Measurements from ENCODE around the gene SFXN5.
A peak's percentile ranks its signal among the peaks of the same experiment; 100 is the strongest.

The SFXN5 gene

DNA sequence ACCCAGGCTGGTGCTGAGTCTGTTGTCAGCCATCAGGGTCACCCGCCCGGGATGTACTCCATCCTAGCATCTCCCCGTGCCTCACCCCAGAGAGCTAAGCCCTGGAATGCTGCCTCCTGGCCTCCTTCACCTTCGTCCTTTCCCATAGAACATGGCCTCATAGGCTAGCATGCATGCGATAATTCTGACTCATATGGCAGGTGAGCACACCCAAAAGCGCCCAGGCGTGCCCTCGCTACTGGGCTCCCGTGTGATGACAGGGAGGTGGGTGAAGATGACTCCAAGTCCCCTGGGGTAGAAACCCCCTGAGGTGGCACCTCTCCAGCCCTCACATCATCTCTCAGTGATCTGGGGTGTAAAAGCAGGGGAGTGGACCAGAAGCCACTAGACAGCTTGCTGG, 177.0 kb downstream of the SFXN5 start:
- no peaks in the 10 kb centered on the region for H3K4me1 ChIP-seq
- no peaks in the 10 kb centered on the region; the same call in 1 of the 2 replicates for H3K27me3 ChIP-seq
- H3K4me3 ChIP-seq (ENCODE audit: low read depth, low read length): no peak overlapping the region
- no peak for DNase-seq
- TF ChIP-seq, protein P1, sequence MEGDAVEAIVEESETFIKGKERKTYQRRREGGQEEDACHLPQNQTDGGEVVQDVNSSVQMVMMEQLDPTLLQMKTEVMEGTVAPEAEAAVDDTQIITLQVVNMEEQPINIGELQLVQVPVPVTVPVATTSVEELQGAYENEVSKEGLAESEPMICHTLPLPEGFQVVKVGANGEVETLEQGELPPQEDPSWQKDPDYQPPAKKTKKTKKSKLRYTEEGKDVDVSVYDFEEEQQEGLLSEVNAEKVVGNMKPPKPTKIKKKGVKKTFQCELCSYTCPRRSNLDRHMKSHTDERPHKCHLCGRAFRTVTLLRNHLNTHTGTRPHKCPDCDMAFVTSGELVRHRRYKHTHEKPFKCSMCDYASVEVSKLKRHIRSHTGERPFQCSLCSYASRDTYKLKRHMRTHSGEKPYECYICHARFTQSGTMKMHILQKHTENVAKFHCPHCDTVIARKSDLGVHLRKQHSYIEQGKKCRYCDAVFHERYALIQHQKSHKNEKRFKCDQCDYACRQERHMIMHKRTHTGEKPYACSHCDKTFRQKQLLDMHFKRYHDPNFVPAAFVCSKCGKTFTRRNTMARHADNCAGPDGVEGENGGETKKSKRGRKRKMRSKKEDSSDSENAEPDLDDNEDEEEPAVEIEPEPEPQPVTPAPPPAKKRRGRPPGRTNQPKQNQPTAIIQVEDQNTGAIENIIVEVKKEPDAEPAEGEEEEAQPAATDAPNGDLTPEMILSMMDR (IDR thresholded peaks at IDR 0.05; ENCODE audit: low read depth, low read length): no peak
- no peaks in the 10 kb centered on the region for H3K9me3 ChIP-seq
- no peaks in the 10 kb centered on the region for H3K36me3 ChIP-seq

DNA sequence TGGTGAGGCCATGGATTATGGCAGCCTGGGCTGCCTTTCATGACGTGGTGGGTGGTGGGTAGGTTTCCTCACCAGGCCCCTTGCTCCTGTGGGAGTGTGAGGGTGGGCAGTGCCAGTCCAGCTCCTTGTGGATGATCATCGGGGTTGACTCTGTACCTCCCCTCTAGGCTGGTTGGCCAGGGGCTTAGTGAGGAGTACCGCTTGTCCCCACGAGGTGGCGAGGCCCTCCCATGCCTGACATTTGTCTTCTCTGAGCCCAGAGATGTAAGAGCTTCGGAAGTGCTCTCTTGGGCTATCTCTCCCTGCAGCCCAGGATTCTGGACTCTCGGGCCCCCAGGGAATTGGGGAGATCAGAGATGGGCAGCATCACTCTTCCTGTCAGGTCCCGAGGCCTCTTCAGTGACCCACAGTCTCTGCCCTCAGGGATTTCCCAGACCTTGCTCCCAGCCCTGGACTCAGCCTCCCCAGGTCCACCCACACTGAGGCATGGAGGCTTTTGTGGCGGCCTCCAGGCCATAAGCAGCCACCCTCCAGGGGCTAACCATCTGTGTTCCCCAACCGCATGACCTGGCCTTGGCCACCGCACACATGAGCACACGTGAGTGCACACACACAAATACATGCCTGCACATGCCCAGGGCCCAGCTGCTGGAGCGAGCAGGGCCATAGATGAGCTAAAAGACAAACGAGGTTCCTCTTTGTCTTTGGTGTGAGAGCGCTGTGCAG, 177.8 kb downstream of the SFXN5 start:
- Histone ChIP-seq H3K9me3 (no peaks in the 10 kb centered on the region), H3K27me3 (no peaks in the 10 kb centered on the region; the same call in 1 of the 2 replicates), H3K4me3 (ENCODE audit: low read depth, low read length) (no peak overlapping the region), H3K4me1 (no peaks in the 10 kb centered on the region), H3K36me3 (no peaks in the 10 kb centered on the region)
- TF ChIP-seq, protein P1 (IDR thresholded peaks at IDR 0.05; ENCODE audit: low read depth, low read length): peak; percentile 64
- DNase-seq: peak; percentile 65

DNA sequence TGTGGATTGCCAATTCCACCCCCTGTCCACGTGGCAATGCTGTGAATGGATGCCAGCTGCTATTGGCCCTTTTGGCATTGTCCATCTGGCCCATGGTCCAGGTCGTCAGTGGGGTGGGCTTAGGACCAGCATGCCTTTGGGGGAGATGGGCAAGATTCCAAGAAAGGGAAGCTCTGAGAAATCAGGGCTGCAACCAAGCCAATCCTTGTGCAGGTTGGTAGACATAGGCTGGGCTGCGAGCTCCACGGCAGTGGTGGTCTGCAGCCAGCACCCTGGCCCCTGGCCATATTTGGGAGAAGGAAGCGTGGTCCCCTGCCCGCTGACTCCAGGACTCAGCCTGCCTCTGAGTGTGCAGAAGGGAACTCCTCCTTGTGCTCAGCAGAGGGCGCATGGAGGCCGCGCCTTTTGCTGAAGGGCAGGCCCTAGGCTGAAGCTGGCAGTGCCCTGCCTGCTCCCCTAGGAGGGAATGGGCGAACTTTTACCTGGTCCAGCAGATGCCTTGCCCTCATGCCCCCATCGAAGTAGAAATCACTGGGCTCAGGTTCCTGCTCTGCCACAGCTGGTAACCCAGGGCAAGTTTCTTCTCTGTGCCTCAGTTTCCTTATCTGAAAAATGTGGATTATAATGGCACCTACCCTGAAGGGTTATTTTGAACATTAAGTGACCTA, 178.9 kb downstream of the SFXN5 start:
- H3K4me3 ChIP-seq (ENCODE audit: low read depth, low read length): no peak overlapping the region
- H3K36me3 ChIP-seq: no peaks in the 10 kb centered on the region
- H3K9me3 ChIP-seq: no peaks in the 10 kb centered on the region
- DNase-seq: peak; percentile 65
- H3K4me1 ChIP-seq: no peaks in the 10 kb centered on the region
- H3K27me3 ChIP-seq: no peaks in the 10 kb centered on the region; the same call in 1 of the 2 replicates
- TF ChIP-seq, protein P1 (IDR thresholded peaks at IDR 0.05; ENCODE audit: low read depth, low read length): peak; percentile 61

Measured in BE2C (cell line).